OCI-LY1 (cell line): ENCODE measurements around the gene UPP2.

Source experiments
- EZH2 ChIP-seq: fragments of 200-600 bp; sonication (generic), shearing (Covaris generic); IDR thresholded peaks from 2 replicates; pipeline ENCODE4 v1.8.0; 2017; ENCODE audit warnings: borderline replicate concordance, mixed run types, mild to moderate bottlenecking, antibody characterized with exemption, low read length, moderate library complexity, mixed read lengths
- TF ChIP-seq, protein P1 (sequence below): fragments of 200-600 bp; sonication (generic), shearing (Covaris generic); IDR thresholded peaks from 2 replicates; pipeline ENCODE4 v1.5.1; 2017; ENCODE audit warnings: mild to moderate bottlenecking, antibody characterized with exemption, low read length, moderate library complexity, mixed read lengths

DNA sequence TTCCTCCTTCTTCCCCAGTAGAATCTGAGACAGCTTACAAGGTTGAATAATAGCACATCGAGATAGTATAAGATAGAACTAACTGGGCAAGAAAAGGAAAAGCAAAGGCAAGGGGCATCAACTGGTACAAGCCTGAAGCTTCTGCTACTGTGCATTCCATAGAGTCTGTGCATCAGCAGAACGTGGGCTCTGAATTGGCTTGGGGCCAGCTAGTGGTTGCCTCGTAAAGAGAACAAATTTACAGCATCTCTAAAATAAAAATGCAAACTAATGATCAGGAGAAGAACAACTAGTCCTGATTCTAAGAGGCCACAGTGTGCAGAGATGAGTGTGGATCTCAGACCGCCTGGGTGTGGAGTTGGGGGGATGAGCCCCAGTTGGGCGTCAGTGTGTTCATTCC lies 36.6 kb downstream of the UPP2 start:
- TF ChIP-seq, protein P1, sequence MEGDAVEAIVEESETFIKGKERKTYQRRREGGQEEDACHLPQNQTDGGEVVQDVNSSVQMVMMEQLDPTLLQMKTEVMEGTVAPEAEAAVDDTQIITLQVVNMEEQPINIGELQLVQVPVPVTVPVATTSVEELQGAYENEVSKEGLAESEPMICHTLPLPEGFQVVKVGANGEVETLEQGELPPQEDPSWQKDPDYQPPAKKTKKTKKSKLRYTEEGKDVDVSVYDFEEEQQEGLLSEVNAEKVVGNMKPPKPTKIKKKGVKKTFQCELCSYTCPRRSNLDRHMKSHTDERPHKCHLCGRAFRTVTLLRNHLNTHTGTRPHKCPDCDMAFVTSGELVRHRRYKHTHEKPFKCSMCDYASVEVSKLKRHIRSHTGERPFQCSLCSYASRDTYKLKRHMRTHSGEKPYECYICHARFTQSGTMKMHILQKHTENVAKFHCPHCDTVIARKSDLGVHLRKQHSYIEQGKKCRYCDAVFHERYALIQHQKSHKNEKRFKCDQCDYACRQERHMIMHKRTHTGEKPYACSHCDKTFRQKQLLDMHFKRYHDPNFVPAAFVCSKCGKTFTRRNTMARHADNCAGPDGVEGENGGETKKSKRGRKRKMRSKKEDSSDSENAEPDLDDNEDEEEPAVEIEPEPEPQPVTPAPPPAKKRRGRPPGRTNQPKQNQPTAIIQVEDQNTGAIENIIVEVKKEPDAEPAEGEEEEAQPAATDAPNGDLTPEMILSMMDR, result no peak
- no peak for TF ChIP-seq EZH2
